ENCODE results near the gene SSR1. TPM values are rescaled to one million over a fixed set of nuclear protein-coding genes. Genes with fewer than 3 reads are reported as not detected.
"Not testable (repeated sequence)": the region's sequence is repeated elsewhere in the genome, so short reads cannot be mapped to it uniquely, and the experiment has no call there.

The SSR1 gene
- polyA plus RNA-seq (2011; rRNA removed) = 173 and 215 TPM in 2 replicates
- 72.3 and 90.9 TPM in 2 replicates for polyA minus RNA-seq (2011; rRNA and poly(A)+ RNA removed)

GRCh38 chr6:7312616-7313504, at the start of gene SSR1:
Gene SSR1 (minus strand): TSS chr6:7313199. CDS start chr6:7313120, 79 bp downstream.
- CTCF ChIA-PET = no interaction called here
- TF ChIP-seq CTCF (IDR thresholded peaks at IDR 0.05; ENCODE audit: insufficient read depth, low read depth, low read length) = no peak

DNA sequence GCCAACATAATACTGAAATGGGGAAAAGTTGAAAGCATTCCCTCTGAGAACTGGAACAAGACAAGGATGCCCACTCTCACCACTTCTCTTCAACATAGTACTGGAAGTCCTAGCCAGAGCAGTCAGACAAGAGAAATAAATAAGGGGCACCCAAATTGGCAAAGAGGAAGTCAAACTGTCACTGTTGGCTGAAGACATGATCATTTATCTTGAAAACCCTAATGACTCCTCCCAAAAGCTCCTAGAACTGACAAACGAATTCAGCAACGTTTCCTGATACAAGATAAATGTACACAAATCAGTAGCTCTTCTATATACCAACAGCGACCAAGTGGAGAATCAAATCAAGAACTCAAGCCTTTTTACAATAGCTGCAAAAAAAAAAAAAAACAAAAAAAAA, 38.9 kb upstream of the SSR1 start:
- not testable (repeated sequence) for H3K36me3 ChIP-seq (ENCODE audit: control insufficient read depth, insufficient read depth, low read length)

More at GRCh38 chr6:7312616-7313504, at the start of gene SSR1:
- H3K36me3 ChIP-seq (ENCODE audit: control insufficient read depth, insufficient read depth, low read length) = peaks cover 7% of the 10 kb centered on the region
- POLR2A ChIA-PET = interaction anchor here (0.6 to 0.7 kb wide), 3 partner anchors 203 to 604 kb away, joined by 3 to 11 read pairs (median 4); no protein-coding TSS in a partner anchor
- no peaks in the 10 kb centered on the region for H3K27me3 ChIP-seq (ENCODE audit: control insufficient read depth, insufficient read depth, low read length)
- peak within 1 kb of the TSS; percentile 72 for H3K4me3 ChIP-seq (ENCODE audit: low read depth, low read length)
- peak; percentile 73 for DNase-seq (ENCODE audit: low read depth)

GRCh38 chr6:7350591-7350990, 37.6 kb upstream of the SSR1 start:
- H3K4me3 ChIP-seq (ENCODE audit: low read depth, low read length); POLR2A ChIA-PET; H3K27me3 ChIP-seq (ENCODE audit: control insufficient read depth, insufficient read depth, low read length); DNase-seq (ENCODE audit: low read depth); H3K36me3 ChIP-seq (ENCODE audit: control insufficient read depth, insufficient read depth, low read length); CTCF ChIA-PET: not testable (repeated sequence)

More for the DNA sequence above, 38.9 kb upstream of the SSR1 start:
- POLR2A ChIA-PET; CTCF ChIA-PET; H3K4me3 ChIP-seq (ENCODE audit: low read depth, low read length); H3K27me3 ChIP-seq (ENCODE audit: control insufficient read depth, insufficient read depth, low read length); DNase-seq (ENCODE audit: low read depth): not testable (repeated sequence)

- DNase-seq (ENCODE audit: low read depth); H3K27me3 ChIP-seq (ENCODE audit: control insufficient read depth, insufficient read depth, low read length); H3K36me3 ChIP-seq (ENCODE audit: control insufficient read depth, insufficient read depth, low read length); CTCF ChIA-PET; POLR2A ChIA-PET; H3K4me3 ChIP-seq (ENCODE audit: low read depth, low read length): not testable (repeated sequence)
Observed at GRCh38 chr6:7347551-7347997, 34.6 kb upstream of the SSR1 start.

DNA sequence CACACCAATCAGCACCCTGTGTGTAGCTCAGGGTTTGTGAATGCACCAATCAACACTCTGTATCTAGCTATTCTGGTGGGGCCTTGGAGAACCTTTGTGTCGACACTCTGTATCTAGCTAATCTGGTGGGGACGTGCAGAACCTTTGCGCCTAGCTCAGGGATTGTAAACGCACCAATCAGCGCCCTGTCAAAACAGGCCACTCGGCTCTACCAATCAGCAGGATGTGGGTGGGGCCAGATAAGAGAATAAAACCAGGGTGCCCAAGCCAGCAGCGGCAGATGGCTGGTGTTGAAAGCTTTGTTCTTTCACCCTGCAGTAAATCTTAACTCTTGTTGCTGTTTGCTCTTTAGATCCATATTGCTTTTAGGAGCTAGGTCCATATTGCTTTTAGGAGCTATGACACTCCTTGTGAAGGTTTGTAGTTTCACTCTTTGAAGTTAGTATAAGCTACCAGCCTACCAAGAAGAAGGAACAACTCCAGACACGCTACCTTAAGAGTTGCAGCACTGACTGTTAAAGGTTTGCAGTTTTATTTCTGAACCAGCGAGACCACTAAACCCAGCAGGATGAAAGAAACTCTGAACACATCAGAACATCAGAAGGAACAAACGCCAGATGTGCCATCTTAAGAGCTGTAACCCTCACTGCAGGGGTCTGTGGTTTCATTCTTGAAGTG, 31.9 kb upstream of the SSR1 start:
- DNase-seq (ENCODE audit: low read depth); H3K4me3 ChIP-seq (ENCODE audit: low read depth, low read length); H3K36me3 ChIP-seq (ENCODE audit: control insufficient read depth, insufficient read depth, low read length); POLR2A ChIA-PET; H3K27me3 ChIP-seq (ENCODE audit: control insufficient read depth, insufficient read depth, low read length): not testable (repeated sequence)
- CTCF ChIA-PET = interaction anchor here (0.7 kb wide), 1 partner anchor 20 kb away, joined by 3 read pairs; no protein-coding TSS in a partner anchor

DNA sequence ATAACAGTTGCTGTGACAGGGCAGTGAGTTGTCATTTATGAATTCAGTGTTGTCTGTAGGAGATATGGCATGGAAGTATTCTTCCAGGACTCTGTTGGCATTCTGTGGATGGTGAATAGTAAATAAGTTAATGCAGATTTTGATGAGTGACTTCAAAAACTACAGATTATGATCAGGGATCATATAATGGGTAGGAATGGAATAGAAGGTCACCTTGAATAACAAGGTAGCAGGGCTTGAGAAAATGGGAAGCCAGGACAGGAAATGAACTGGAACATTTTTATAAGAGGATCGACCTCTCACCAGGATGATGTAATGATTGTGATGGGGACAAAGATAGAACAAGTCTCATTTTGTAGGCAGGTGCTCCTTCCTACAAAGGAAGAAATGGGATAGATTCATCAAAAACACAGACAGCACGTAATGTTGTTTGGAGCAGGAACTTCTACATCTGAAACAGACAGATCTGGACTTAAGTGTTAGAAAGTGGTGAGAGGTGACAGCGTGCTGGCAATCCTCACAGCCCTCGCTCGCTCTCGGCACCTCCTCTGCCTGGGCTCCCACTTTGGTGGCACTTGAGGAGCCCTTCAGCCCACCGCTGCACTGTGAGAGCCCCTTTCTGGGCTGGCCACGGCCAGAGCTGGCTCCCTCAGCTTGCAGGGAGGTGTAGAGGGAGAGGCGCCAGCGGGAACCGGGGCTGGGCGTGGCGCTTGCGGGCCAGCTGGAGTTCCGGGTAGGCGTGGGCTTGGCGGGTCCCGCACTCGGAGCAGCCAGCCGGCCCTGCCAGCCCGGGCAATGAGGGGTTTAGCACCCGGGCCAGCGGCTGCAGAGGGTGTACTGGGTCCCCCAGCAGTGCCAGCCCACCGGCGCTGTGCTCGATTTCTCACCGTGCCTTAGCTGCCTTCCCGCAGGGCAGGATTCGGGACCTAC, 30.8 kb upstream of the SSR1 start:
- Histone ChIP-seq H3K27me3 (ENCODE audit: control insufficient read depth, insufficient read depth, low read length) (no peaks in the 10 kb centered on the region; the same call in 1 of the 2 replicates), H3K36me3 (ENCODE audit: control insufficient read depth, insufficient read depth, low read length) (no peaks in the 10 kb centered on the region), H3K4me3 (ENCODE audit: low read depth, low read length) (no peak overlapping the region)
- POLR2A ChIA-PET = no interaction called here
- no peak for TF ChIP-seq CTCF (IDR thresholded peaks at IDR 0.05; ENCODE audit: insufficient read depth, low read depth, low read length)
- CTCF ChIA-PET = no interaction called here
- DNase-seq (ENCODE audit: low read depth) = no peak
